ENCODE measurements around the gene UBQLN4.

DNA sequence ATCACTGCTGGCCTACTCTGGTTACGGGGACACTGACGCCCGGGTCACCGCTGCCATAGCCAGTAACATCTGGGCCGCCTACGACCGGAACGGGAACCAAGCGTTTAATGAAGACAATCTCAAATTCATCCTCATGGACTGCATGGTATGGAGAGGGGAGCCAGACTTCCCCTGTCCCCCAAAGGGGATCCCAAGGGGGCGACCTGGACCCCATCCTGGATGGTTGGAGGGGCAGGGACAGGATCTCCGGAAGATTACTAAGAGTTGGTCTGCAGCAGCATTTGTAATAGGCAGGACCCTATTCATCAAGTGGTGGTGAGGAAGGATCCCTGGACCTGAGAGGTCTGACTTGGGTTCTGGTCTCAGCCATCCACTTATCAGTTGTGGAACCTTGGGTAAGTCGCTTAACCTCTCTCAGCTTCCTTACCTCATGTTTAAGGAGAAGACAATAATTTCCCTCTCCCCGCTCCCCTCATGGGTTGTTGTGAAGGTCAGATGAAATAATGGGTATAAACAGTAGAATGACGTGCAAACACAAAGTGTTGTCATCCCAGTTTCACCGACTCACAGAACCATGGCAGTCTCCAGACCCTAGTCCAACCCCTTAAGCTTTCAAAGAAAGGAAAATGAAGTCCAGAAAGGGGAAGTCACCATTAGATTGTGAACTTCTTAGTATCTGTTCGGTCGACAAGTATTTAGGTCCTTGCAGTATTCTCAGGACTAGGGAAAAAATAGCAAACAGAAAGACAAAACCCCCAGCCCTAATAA is 1.9 kb upstream of the UBQLN4 start:
- no peak for TF ChIP-seq YY1 (IDR thresholded peaks at IDR 0.05; ENCODE audit: insufficient read depth, insufficient read length)
- no peak for TF ChIP-seq ZNF274 (IDR thresholded peaks at IDR 0.05; ENCODE audit: low read depth, low read length)

All from NT2/D1 (cell line).